ENCODE measurements around the gene FAHD2A.
"Not testable (repeated sequence)": the region's sequence is repeated elsewhere in the genome, so short reads cannot be mapped to it uniquely, and the experiment has no call there.

FAHD2A gene

DNA sequence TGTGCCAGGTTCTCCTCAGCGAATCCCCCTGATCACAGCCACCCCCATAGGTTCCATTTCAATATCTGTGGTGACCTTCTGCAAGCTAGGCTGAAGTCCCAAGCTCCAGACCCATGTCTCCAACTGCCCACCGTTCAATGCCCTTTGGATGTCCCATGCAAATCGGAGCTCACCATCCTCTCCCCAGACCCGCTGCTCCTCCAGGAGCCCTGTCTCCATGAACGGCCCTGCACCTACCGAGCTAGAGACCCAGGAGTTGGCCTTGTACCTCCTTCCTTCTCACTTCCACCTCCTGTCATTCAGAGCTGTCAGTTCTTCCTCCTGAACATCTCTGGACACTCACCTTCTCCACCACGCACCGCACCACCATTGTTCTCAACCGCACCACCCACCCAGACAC is 1.0 kb upstream of the FAHD2A start:
- Histone ChIP-seq H3K4me1 (ENCODE audit: control insufficient read depth, insufficient read depth, low read length) (peaks cover 14% of the 10 kb centered on the region), H3K9me3 (ENCODE audit: control insufficient read depth, low read length) (no peaks in the 10 kb centered on the region), H3K36me3 (ENCODE audit: control insufficient read depth, insufficient read depth, low read length) (no peaks in the 10 kb centered on the region), H3K27me3 (ENCODE audit: control insufficient read depth, insufficient read depth, low read length) (no peaks in the 10 kb centered on the region), H3K9ac (ENCODE audit: low read length) (peak overlapping the region; percentile 95), H3K4me3 (ENCODE audit: low read length) (peak overlapping the region; percentile 99)

DNA sequence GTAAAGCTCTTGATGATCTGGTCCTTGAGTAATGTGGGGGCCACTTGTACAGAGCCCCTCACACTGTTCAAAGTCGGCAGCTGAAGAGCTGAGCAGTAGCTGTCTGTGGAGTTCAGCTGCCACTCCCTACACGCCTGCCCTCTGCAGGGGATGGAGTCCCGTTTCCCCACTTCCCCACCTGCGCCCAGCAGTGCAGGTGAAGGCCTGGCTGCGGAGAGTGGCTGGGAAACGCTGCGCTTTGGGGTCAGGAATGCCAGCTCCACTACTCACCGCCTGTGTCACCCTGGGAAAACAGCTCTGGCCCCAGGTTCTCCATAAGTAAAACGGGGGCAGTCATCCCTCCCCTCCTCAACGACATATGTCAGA is 521 bp upstream of the FAHD2A start:
- not testable (repeated sequence) for H3K36me3 ChIP-seq (ENCODE audit: control insufficient read depth, insufficient read depth, low read length); H3K27me3 ChIP-seq (ENCODE audit: control insufficient read depth, insufficient read depth, low read length); H3K9me3 ChIP-seq (ENCODE audit: control insufficient read depth, low read length)
- peak overlapping the region; percentile 95 for H3K9ac ChIP-seq (ENCODE audit: low read length)
- peaks cover 14% of the 10 kb centered on the region for H3K4me1 ChIP-seq (ENCODE audit: control insufficient read depth, insufficient read depth, low read length)
- peak overlapping the region; percentile 99 for H3K4me3 ChIP-seq (ENCODE audit: low read length)

DNA sequence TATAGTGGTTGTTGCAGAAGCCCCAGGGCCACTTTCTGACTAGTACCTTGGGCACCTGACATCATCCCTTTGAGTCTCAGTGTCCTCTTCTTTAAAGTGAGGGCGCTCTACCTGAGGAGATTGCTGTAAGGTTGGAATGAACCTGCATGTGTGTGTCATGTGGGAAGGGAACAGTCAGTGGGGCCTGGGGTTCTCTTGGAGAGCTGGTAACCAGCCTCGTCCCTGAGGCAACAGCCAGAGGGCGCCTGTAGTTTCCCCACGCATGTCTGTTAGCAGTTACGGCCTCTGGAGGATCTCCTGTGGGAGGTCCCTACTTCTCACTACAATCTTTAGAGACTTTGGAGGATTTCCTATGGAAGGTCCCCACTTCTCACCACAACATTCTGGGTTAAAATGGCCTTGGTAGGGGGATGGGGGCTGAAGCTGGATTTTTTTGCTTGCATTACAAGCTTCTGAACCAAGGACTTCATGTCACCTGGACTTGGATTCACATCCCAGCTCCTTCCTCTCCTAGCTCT is 755 bp downstream of the FAHD2A start:
- Histone ChIP-seq H3K4me1 (ENCODE audit: control insufficient read depth, insufficient read depth, low read length) (peaks cover 14% of the 10 kb centered on the region), H3K4me3 (ENCODE audit: low read length) (peak overlapping the region; percentile 99), H3K9ac (ENCODE audit: low read length) (peak overlapping the region; percentile 95)
- H3K27me3 ChIP-seq (ENCODE audit: control insufficient read depth, insufficient read depth, low read length); H3K9me3 ChIP-seq (ENCODE audit: control insufficient read depth, low read length); H3K36me3 ChIP-seq (ENCODE audit: control insufficient read depth, insufficient read depth, low read length): not testable (repeated sequence)

DNA sequence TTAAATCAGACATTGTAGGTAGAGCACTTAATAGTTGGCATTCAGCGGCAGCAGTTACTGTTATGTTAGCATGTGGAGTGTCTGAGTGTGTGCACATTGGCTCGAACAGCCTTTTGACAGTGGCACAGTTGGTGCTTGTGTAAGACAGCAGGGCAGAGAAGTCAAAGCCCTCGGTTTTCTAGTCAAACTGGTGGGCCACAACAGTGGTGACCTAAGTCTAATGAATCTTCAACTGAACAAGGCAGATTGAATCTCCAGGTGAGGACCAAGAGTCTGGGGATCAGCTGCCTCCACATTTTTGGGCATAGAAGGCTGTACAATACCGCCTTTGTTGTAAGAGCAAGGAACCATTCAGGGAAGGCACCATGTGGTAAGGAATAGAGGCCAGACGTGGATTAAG is 1.3 kb downstream of the FAHD2A start:
- H3K27me3 ChIP-seq (ENCODE audit: control insufficient read depth, insufficient read depth, low read length); H3K36me3 ChIP-seq (ENCODE audit: control insufficient read depth, insufficient read depth, low read length); H3K9me3 ChIP-seq (ENCODE audit: control insufficient read depth, low read length); H3K9ac ChIP-seq (ENCODE audit: low read length); H3K4me3 ChIP-seq (ENCODE audit: low read length): not testable (repeated sequence)
- peaks cover 14% of the 10 kb centered on the region for H3K4me1 ChIP-seq (ENCODE audit: control insufficient read depth, insufficient read depth, low read length)

DNA sequence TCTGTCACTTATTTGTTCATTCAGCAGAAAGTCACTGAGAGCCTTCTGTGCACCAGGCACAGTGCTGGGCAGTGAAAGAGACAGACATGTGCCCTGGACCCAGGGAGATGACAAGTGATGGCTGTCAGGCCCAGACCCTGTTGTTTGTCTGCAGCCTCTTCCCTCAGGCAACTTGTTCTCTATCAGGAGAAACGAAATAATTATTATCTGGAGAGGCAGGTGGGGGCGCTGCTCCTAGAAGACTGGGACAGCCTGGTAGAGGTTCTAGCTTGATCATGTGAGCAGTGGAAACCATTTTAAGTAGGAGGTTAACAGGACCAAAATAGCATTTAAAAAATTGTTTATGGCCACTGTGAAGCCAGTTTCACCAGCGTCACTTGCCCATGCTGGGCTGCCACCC is 2.2 kb downstream of the FAHD2A start:
- H3K4me3 ChIP-seq (ENCODE audit: low read length); H3K36me3 ChIP-seq (ENCODE audit: control insufficient read depth, insufficient read depth, low read length); H3K9ac ChIP-seq (ENCODE audit: low read length); H3K9me3 ChIP-seq (ENCODE audit: control insufficient read depth, low read length); H3K27me3 ChIP-seq (ENCODE audit: control insufficient read depth, insufficient read depth, low read length): not testable (repeated sequence)
- peaks cover 14% of the 10 kb centered on the region for H3K4me1 ChIP-seq (ENCODE audit: control insufficient read depth, insufficient read depth, low read length)

DNA sequence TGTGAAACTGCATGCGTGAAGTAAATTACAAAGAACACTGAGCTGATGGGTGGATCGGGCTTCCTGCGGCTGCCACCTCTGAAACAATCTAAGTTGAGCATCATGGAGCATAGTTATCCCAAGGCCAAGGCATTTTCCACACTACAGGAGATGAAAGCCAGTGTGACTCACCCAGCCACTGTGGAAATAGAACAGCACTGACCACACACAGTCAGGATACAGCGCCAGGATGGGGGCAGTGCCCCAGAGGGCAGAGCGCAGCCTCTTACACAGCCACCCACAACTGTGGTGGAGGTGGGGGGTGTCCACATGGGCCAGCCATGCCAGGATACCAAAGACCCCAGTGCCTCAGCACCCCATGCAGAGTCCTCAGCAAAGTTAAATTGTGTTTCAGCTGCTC is 8.7 kb downstream of the FAHD2A start:
- H3K4me1 ChIP-seq (ENCODE audit: control insufficient read depth, insufficient read depth, low read length); H3K9me3 ChIP-seq (ENCODE audit: control insufficient read depth, low read length); H3K36me3 ChIP-seq (ENCODE audit: control insufficient read depth, insufficient read depth, low read length); H3K9ac ChIP-seq (ENCODE audit: low read length); H3K4me3 ChIP-seq (ENCODE audit: low read length); H3K27me3 ChIP-seq (ENCODE audit: control insufficient read depth, insufficient read depth, low read length): not testable (repeated sequence)

DNA sequence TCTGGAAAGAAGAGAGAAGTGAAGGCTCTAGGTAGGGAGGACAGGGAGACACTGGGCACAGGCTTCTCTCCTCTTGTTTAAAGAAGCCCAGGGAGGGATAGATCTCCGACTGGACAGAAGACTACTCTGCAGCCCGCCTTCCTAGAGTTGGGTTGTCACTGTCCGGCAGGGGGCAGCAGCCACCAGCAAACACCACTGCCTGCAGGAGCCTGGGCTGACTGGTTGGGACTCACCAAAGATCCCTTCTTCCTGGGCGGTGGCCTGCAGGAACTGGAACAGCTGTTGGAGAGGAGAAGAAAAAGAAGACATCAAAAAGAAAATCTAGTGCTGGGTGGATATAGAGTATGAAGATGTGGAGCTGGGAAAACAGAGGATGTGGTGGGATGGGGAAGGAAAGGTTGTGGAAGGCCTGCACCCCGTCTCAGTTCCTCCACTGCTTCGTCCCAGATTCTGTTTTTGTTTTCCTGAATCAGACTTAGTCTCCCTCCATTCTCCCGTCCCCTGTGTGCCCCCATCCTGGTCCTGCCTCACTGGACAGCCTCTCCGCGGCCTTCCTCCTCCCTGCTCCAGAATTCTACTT is 11.6 kb downstream of the FAHD2A start:
- H3K27me3 ChIP-seq (ENCODE audit: control insufficient read depth, insufficient read depth, low read length); H3K4me1 ChIP-seq (ENCODE audit: control insufficient read depth, insufficient read depth, low read length); H3K4me3 ChIP-seq (ENCODE audit: low read length); H3K9ac ChIP-seq (ENCODE audit: low read length); H3K9me3 ChIP-seq (ENCODE audit: control insufficient read depth, low read length); H3K36me3 ChIP-seq (ENCODE audit: control insufficient read depth, insufficient read depth, low read length): not testable (repeated sequence)

DNA sequence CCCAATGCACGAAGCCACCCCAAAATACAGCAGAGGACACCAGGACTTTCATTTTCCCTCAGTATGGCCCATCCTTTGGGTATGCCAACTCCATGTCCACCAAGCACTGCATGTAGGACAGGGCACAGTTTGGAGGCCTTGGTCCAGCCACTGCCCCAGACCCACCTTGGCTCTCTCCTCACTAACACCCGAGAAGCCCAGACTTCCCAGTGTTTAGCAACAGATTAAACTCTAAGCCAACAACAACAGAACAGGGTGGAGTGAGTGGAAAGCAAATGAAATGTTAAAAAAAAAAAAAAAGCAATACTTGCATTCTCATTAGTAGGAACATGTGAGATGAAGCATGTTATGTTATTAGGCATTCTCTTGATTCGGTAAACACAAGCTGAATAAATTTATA is 12.6 kb downstream of the FAHD2A start:
- not testable (repeated sequence) for H3K9me3 ChIP-seq (ENCODE audit: control insufficient read depth, low read length); H3K36me3 ChIP-seq (ENCODE audit: control insufficient read depth, insufficient read depth, low read length); H3K4me1 ChIP-seq (ENCODE audit: control insufficient read depth, insufficient read depth, low read length); H3K9ac ChIP-seq (ENCODE audit: low read length); H3K4me3 ChIP-seq (ENCODE audit: low read length); H3K27me3 ChIP-seq (ENCODE audit: control insufficient read depth, insufficient read depth, low read length)

DNA sequence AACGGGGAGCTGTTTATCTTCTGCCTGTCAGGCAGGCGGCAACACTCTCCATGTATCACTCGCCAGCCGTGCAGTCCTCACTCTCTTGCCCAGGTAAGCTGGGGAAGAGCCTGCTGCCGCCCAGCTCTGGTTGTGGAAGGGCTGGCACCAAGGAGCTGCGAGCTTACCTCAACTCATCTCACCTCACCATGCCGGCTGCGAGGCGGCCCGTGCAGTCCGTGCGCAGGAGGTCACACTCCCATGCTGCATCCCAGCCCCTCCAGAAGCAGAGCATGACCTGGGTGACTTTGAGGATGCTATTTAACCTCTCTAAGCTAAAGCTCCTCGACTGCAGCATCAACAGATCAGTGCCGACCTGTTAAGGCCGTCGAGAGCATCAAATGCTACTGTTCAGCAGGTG is 13.1 kb downstream of the FAHD2A start:
- not testable (repeated sequence) for H3K9ac ChIP-seq (ENCODE audit: low read length); H3K9me3 ChIP-seq (ENCODE audit: control insufficient read depth, low read length); H3K27me3 ChIP-seq (ENCODE audit: control insufficient read depth, insufficient read depth, low read length); H3K4me3 ChIP-seq (ENCODE audit: low read length); H3K4me1 ChIP-seq (ENCODE audit: control insufficient read depth, insufficient read depth, low read length); H3K36me3 ChIP-seq (ENCODE audit: control insufficient read depth, insufficient read depth, low read length)

DNA sequence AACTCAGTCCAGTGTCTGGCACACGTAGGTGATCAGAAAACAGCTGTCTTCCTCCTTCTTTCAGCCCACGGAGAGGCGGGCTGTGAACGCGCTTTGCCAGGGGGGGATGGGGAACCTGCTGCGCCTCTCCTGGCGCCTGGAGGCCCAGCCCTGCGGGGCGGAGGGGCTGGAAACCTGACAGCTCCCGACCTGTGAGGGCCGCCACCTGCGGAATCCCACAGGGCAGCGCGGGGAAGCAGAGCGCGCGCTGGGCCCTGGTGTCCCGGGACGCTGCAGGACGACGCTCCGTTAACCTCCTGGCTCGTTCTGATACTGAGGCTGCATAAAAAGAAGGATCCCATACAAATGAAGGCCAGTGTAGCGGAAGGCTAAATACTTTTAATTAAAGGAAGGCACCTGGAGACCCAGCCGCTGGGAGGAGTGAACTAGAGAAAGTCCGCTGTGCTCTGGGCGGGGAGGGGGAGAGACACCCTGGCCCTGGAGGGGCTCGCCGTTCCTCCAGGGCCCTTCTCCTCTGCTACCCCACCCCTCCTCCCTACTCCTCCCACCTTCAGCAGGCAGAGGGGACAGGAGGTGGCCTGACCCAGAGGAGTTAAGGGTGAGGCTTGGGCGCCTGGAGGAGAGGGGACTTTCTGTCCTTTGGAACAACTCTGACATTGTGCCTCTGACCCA is 24.8 kb downstream of the FAHD2A start:
- H3K4me3 ChIP-seq (ENCODE audit: low read length); H3K9ac ChIP-seq (ENCODE audit: low read length); H3K4me1 ChIP-seq (ENCODE audit: control insufficient read depth, insufficient read depth, low read length); H3K36me3 ChIP-seq (ENCODE audit: control insufficient read depth, insufficient read depth, low read length); H3K27me3 ChIP-seq (ENCODE audit: control insufficient read depth, insufficient read depth, low read length); H3K9me3 ChIP-seq (ENCODE audit: control insufficient read depth, low read length): not testable (repeated sequence)

DNA sequence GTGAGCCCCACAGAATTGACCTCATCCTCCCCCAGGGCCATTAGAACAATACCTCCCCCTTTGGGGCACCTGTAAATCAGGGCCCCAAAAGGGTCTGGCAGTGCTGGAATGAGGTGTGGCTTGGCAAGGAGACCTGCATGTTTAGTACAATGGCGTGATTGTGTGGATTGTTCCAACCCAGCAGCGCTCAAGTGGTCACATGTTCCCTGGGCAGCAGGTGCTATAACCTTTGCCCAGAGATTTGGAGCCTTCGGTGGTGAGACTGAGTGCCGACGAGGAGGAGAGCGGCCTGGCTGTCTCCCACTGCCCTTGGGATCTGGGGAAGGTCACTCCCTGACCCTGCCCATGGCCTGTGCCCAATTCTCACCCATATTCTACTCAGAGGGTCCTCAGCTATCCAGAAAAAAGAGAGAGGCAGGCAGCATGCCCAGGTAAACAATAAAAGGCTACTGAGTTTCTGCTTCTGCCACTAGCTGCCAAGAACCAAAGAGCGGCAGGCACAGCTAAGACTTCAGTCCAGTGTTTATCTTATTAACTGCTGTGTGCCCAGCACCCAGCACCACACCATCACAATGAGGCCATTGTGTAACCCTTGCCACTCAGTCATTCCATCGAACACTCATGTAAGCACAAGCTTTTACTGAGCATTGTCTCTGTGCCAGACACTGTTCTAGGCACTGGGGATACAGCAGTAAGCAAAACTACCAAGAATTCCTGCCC is 27.4 kb downstream of the FAHD2A start:
- not testable (repeated sequence) for H3K4me1 ChIP-seq (ENCODE audit: control insufficient read depth, insufficient read depth, low read length); H3K9me3 ChIP-seq (ENCODE audit: control insufficient read depth, low read length); H3K4me3 ChIP-seq (ENCODE audit: low read length); H3K27me3 ChIP-seq (ENCODE audit: control insufficient read depth, insufficient read depth, low read length); H3K9ac ChIP-seq (ENCODE audit: low read length); H3K36me3 ChIP-seq (ENCODE audit: control insufficient read depth, insufficient read depth, low read length)

DNA sequence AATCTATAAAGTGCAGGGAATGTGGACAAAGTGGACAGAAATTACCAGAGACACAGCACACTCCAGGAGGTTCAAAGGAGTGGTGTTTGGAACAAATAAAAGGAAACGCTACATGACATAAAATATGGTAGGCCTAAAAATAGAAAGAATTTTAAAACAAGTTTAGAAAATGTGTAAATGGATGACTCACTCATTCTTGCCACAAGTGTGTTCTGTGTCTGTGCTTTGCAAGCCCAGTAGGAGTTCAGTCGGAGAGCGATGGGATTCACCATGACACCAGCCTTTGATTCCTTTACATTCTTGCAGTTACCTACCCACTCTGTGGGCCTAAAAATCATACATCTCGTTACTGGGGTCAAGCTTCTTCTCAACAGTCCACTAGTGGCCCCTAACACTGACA is 30.9 kb downstream of the FAHD2A start:
- not testable (repeated sequence) for H3K36me3 ChIP-seq (ENCODE audit: control insufficient read depth, insufficient read depth, low read length); H3K9ac ChIP-seq (ENCODE audit: low read length); H3K4me1 ChIP-seq (ENCODE audit: control insufficient read depth, insufficient read depth, low read length); H3K4me3 ChIP-seq (ENCODE audit: low read length); H3K27me3 ChIP-seq (ENCODE audit: control insufficient read depth, insufficient read depth, low read length); H3K9me3 ChIP-seq (ENCODE audit: control insufficient read depth, low read length)

All from mucosa of stomach (tissue), 1 donor.